NCI-H460 (cell line): Measurements from ENCODE around the gene USP36. TPM values are rescaled to one million over a fixed set of nuclear protein-coding genes. Genes with fewer than 3 reads are reported as not detected.

Experiments
- DNase-seq: peaks from one replicate; pipeline ENCODE4 v3.0.0-alpha.2; 2016; ENCODE audit warnings: low read depth; ENCODE audit errors: extremely low read depth
- total RNA-seq: library from RNA; depleted of rRNA; stranded (reverse); fragments of >200 nt; shearing (Covaris generic); gene quantifications from 2 replicates; pipeline ENCODE4 v1.2.3, GENCODE V29; 2014; rRNA removed

The USP36 gene
- total RNA-seq, 1 experiment from 2014 or later: 55.5 TPM

- no peak for DNase-seq
These were observed 93.1 kb downstream of the USP36 start for GRCh38 chr17:78747488-78747887.

DNA sequence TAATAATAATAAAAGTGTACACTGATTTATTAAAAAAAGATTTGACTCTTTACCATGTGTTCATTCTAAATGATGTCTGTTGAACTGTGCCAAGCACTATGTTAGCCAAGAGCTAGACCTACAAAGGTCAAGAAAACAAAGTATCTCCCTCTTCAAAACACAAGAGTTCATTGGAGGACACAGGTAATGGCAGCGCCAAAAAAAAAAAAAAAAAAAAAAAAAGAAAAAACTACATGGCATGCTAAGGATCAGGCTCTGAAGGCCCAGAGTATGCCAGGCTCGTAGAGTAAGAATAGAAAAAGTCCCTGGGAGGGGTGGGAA is 93.7 kb downstream of the USP36 start:
- no peak for DNase-seq

DNA sequence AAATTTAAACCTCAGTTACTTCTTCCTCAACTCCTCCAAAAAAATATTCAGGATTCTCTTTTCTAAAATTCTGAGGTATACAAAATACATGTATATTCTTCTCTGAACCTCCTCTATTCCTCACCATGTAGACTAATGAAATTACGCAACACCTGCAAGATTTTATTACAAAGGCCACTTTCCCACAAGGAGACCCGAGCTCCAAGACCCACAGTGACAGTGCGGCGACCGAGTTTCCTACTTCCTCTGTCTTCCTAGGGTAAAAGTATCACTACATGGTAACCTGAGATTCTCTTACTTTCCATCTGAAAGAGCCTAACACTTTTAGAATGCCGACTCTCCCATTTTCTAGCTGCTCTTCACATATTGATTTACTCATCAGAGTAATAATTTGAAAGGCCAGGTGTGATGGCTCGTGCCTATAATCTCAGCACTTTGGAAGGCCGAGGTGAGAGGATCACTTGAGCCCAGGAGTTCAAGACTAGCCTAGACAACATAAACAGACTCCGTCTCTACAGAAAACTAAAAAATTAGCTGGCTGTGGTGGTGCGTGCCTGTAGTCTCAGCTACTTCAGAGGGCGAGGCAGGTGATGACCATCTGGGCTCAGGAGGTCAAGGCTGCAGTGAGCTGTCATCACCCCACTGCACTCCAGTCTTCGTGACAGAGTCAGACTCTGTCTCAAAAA is 94.2 kb downstream of the USP36 start:
- DNase-seq: no peak

Other genes starting within 250 kb of the USP36 start
- gene CYTH1, start 58.5 kb downstream of the USP36 start, total RNA-seq: 40.1 and 40.2 TPM in 2 replicates
- 0.20 and 0.35 TPM in 2 replicates for gene CEP295NL, start 62.4 kb upstream of the USP36 start, total RNA-seq
- 24.1 and 25.4 TPM in 2 replicates for gene TIMP2, start 84.6 kb upstream of the USP36 start, total RNA-seq
- gene LGALS3BP, start 139.1 kb upstream of the USP36 start, total RNA-seq: 383 and 441 TPM in 2 replicates
- gene CANT1, start 168.9 kb upstream of the USP36 start, total RNA-seq: 36.1 and 38.4 TPM in 2 replicates
- gene C1QTNF1, start 183.4 kb upstream of the USP36 start, total RNA-seq: 0.22 TPM in 1 of 2 replicates, not detected in the other
- gene ENGASE, start 234.0 kb upstream of the USP36 start, total RNA-seq: 4.4 and 8.5 TPM in 2 replicates